ENCODE measurements around the gene EIF4B. TPM values are rescaled to one million over a fixed set of nuclear protein-coding genes. Genes with fewer than 3 reads are reported as not detected.
A peak's percentile ranks its signal among the peaks of the same experiment; 100 is the strongest.

The EIF4B gene
- total and polyA plus RNA-seq, 2 of the 13 experiments (the other 11 are each of a cell fraction or from before 2014, with no cell fraction given), result 416 to 548 TPM

- TF ChIP-seq ZNF577 (CRISPR knock-in tag; IDR thresholded peaks at IDR 0.05; ENCODE audit: borderline replicate concordance, low read depth) (no peak), SOX6 (IDR thresholded peaks at IDR 0.05) (no peak), SOX6 (CRISPR knock-in tag; IDR thresholded peaks at IDR 0.05) (peak; percentile 36; the same call in 1 of the 2 replicates), CTCF (CRISPR knock-in tag; IDR thresholded peaks at IDR 0.05) (no peak), HNRNPUL1 (IDR thresholded peaks at IDR 0.05; ENCODE audit: low read depth, low read length) (no peak), ZNF441 (CRISPR knock-in tag; IDR thresholded peaks at IDR 0.05; ENCODE audit: borderline replicate concordance) (no peak), ATRX (CRISPR knock-in tag; IDR thresholded peaks at IDR 0.05; ENCODE audit: borderline replicate concordance) (no peak), TEAD2 (CRISPR knock-in tag; IDR thresholded peaks at IDR 0.05) (no peak), ZNF460 (CRISPR knock-in tag; IDR thresholded peaks at IDR 0.05; ENCODE audit: borderline replicate concordance) (no peak), MZF1 (CRISPR knock-in tag; IDR thresholded peaks at IDR 0.05; ENCODE audit: borderline replicate concordance) (no peak), NFIC (IDR thresholded peaks at IDR 0.05; ENCODE audit: low read length) (no peak), PATZ1 (CRISPR knock-in tag; IDR thresholded peaks at IDR 0.05) (peak; percentile 87), FOXP4 (CRISPR knock-in tag; IDR thresholded peaks at IDR 0.05) (peak; percentile 34; the same call in 1 of the 2 replicates), ZNF318 (CRISPR knock-in tag; IDR thresholded peaks at IDR 0.05) (0 out of 2 replicates have a peak, but pooled peaks have one; percentile 73), ARNTL (CRISPR knock-in tag; IDR thresholded peaks at IDR 0.05) (no peak), ZNF761 (CRISPR knock-in tag; conservative IDR thresholded peaks at IDR 0.05) (no peak)
Observed at GRCh38 chr12:53044052-53044581, 37.9 kb downstream of the EIF4B start (continued).
